ENCODE measurements around the gene KLHL17. TPM values are rescaled to one million over a fixed set of nuclear protein-coding genes. Genes with fewer than 3 reads are reported as not detected.
A peak's percentile ranks its signal among the peaks of the same experiment; 100 is the strongest.

The KLHL17 gene
- total RNA-seq, 3 donors from 2014 or later, result 9.0 to 14.7 (median 11.0) TPM

- H3K4me3 ChIP-seq, result no peak overlapping the region
- H3K36me3 ChIP-seq (ENCODE audit: low read depth), result no peaks in the 10 kb centered on the region
- no peak for TF ChIP-seq CTCF (IDR thresholded peaks at IDR 0.05)
- intact Hi-C loops (cut with DNase I, micrococcal nuclease), result no loop called here
- DNase-seq (no peak), ATAC-seq (no peak)
- H3K4me1 ChIP-seq (ENCODE audit: low read depth), result peaks cover 29% of the 10 kb centered on the region
- no peaks in the 10 kb centered on the region for H3K9me3 ChIP-seq
Measured at GRCh38 chr1:923991-924655, 36.3 kb upstream of the KLHL17 start.

- ATAC-seq, result peak; percentile 7
- Histone ChIP-seq H3K9me3 (no peaks in the 10 kb centered on the region), H3K36me3 (ENCODE audit: low read depth) (no peaks in the 10 kb centered on the region), H3K4me3 (no peak overlapping the region), H3K4me1 (ENCODE audit: low read depth) (peaks cover 29% of the 10 kb centered on the region)
- no peak for TF ChIP-seq CTCF (IDR thresholded peaks at IDR 0.05)
- DNase-seq, result peak in 1 of 3 donors; percentile 26
- intact Hi-C loops (cut with DNase I, micrococcal nuclease), result no loop called here
Measured at GRCh38 chr1:924656-925560, 35.5 kb upstream of the KLHL17 start.

- no peaks in the 10 kb centered on the region for H3K9me3 ChIP-seq
- H3K4me1 ChIP-seq (ENCODE audit: low read depth), result peaks cover 26% of the 10 kb centered on the region
- intact Hi-C loops (cut with DNase I, micrococcal nuclease), result no loop called here
- ATAC-seq (no peak), DNase-seq (no peak)
- H3K36me3 ChIP-seq (ENCODE audit: low read depth), result no peaks in the 10 kb centered on the region
- no peak overlapping the region for H3K4me3 ChIP-seq
- TF ChIP-seq CTCF (IDR thresholded peaks at IDR 0.05), result no peak
Measured at GRCh38 chr1:925561-926421, 34.6 kb upstream of the KLHL17 start.

GRCh38 chr1:927234-927633 is 33.1 kb upstream of the KLHL17 start:
- Histone ChIP-seq H3K4me1 (ENCODE audit: low read depth) (peaks cover 19% of the 10 kb centered on the region), H3K4me3 (no peak overlapping the region), H3K9me3 (no peaks in the 10 kb centered on the region), H3K36me3 (ENCODE audit: low read depth) (no peaks in the 10 kb centered on the region)
- TF ChIP-seq CTCF (IDR thresholded peaks at IDR 0.05), result no peak
- DNase-seq, result no peak
- ATAC-seq, result no peak
- intact Hi-C loops (cut with DNase I, micrococcal nuclease), result no loop called here

GRCh38 chr1:927748-928147 is 32.6 kb upstream of the KLHL17 start:
- no peak for TF ChIP-seq CTCF (IDR thresholded peaks at IDR 0.05)
- H3K4me1 ChIP-seq (ENCODE audit: low read depth), result peaks cover 18% of the 10 kb centered on the region

More at GRCh38 chr1:927748-928147, 32.6 kb upstream of the KLHL17 start:
- intact Hi-C loops (cut with DNase I, micrococcal nuclease), result no loop called here
- Histone ChIP-seq H3K4me3 (no peak overlapping the region), H3K36me3 (ENCODE audit: low read depth) (no peaks in the 10 kb centered on the region), H3K9me3 (no peaks in the 10 kb centered on the region)
- ATAC-seq (no peak), DNase-seq (no peak)

Data from mucosa of descending colon (tissue), 3 donors.